ENCODE data around the gene RTKN.

RTKN gene

GRCh38 chr2:74457129-74457548 is 15.4 kb upstream of the RTKN start:
- peak overlapping the region; percentile 80 for H3K4me3 ChIP-seq (ENCODE audit: low read length)
- no peak for TF ChIP-seq ZNF274 (IDR thresholded peaks at IDR 0.05; ENCODE audit: low read depth, low read length)

GRCh38 chr2:74454654-74455511 is 13.1 kb upstream of the RTKN start, which contains the start of gene INO80B:
TSS of gene INO80B (plus strand) at chr2:74455087. CDS start at chr2:74455117, 30 bp downstream.
- H3K4me3 ChIP-seq (ENCODE audit: low read length), result peak within 1 kb of the TSS; percentile 65
- no peak for TF ChIP-seq ZNF274 (IDR thresholded peaks at IDR 0.05; ENCODE audit: low read depth, low read length)

- no peak overlapping the region for H3K4me3 ChIP-seq (ENCODE audit: low read length)
- no peak for TF ChIP-seq ZNF274 (IDR thresholded peaks at IDR 0.05; ENCODE audit: low read depth, low read length)
Measured at GRCh38 chr2:74450570-74451190, 8.9 kb upstream of the RTKN start.

- no peak overlapping the region for H3K4me3 ChIP-seq (ENCODE audit: low read length)
- no peak for TF ChIP-seq ZNF274 (IDR thresholded peaks at IDR 0.05; ENCODE audit: low read depth, low read length)
Measured at GRCh38 chr2:74448771-74449170, 7.0 kb upstream of the RTKN start.

- no peak for TF ChIP-seq ZNF274 (IDR thresholded peaks at IDR 0.05; ENCODE audit: low read depth, low read length)
- H3K4me3 ChIP-seq (ENCODE audit: low read length), result no peak overlapping the region
Measured at GRCh38 chr2:74447230-74447999, 5.7 kb upstream of the RTKN start.

GRCh38 chr2:74444498-74445318 is 3.0 kb upstream of the RTKN start:
- no peak overlapping the region for H3K4me3 ChIP-seq (ENCODE audit: low read length)
- TF ChIP-seq ZNF274 (IDR thresholded peaks at IDR 0.05; ENCODE audit: low read depth, low read length), result no peak

- peak overlapping the region; percentile 38; the same call in 1 of the 2 replicates for H3K4me3 ChIP-seq (ENCODE audit: low read length)
Measured at GRCh38 chr2:74442483-74443297, 953 bp upstream of the RTKN start.

GRCh38 chr2:74441170-74441689 is 507 bp downstream of the RTKN start:
- H3K4me3 ChIP-seq (ENCODE audit: low read length), result peak overlapping the region; percentile 38; the same call in 1 of the 2 replicates

GRCh38 chr2:74440378-74441169 is 1.2 kb downstream of the RTKN start:
- H3K4me3 ChIP-seq (ENCODE audit: low read length), result peak overlapping the region; percentile 66; the same call in 1 of the 2 replicates
- no peak for TF ChIP-seq ZNF274 (IDR thresholded peaks at IDR 0.05; ENCODE audit: low read depth, low read length)

More at GRCh38 chr2:74441170-74441689, 507 bp downstream of the RTKN start:
- TF ChIP-seq ZNF274 (IDR thresholded peaks at IDR 0.05; ENCODE audit: low read depth, low read length), result no peak

GRCh38 chr2:74439803-74440377 is 1.8 kb downstream of the RTKN start:
- peak overlapping the region; percentile 66; the same call in 1 of the 2 replicates for H3K4me3 ChIP-seq (ENCODE audit: low read length)
- no peak for TF ChIP-seq ZNF274 (IDR thresholded peaks at IDR 0.05; ENCODE audit: low read depth, low read length)

GRCh38 chr2:74439373-74439772 is 2.4 kb downstream of the RTKN start:
- no peak for TF ChIP-seq ZNF274 (IDR thresholded peaks at IDR 0.05; ENCODE audit: low read depth, low read length)
- H3K4me3 ChIP-seq (ENCODE audit: low read length), result peak overlapping the region; percentile 66; the same call in 1 of the 2 replicates

Data from GM08714 (cell line).